ENCODE data around the gene CCDC57.

The CCDC57 gene

GRCh38 chr17:82248815-82249674 is 36.4 kb upstream of the CCDC57 start:
- no peak overlapping the region for H2AFZ ChIP-seq (ENCODE audit: low read length)
- no peak for TF ChIP-seq CTCF (IDR thresholded peaks at IDR 0.05; ENCODE audit: low read length)
- no peak for TF ChIP-seq EZH2 (optimal IDR thresholded peaks at IDR 0.05; ENCODE audit: low read depth, low read length)
- TF ChIP-seq EZH2phosphoT487 (IDR thresholded peaks at IDR 0.05; ENCODE audit: low read length), result no peak
- no peaks in the 10 kb centered on the region for H4K20me1 ChIP-seq (ENCODE audit: insufficient read depth, low read length)
- H3F3A ChIP-seq (ENCODE audit: insufficient read depth, low read length), result no peaks in the 10 kb centered on the region
- no peak overlapping the region for H3K4me2 ChIP-seq (ENCODE audit: low read depth, low read length)
- no peaks in the 10 kb centered on the region for H3K9me3 ChIP-seq (replicated peaks; ENCODE audit: insufficient read depth, low read length)
- H3K4me1 ChIP-seq (ENCODE audit: low read length), result no peaks in the 10 kb centered on the region
- H3K79me2 ChIP-seq (ENCODE audit: low read length), result peaks cover 74% of the 10 kb centered on the region
- H3K27ac ChIP-seq (ENCODE audit: low read length), result no peak overlapping the region
- no peak overlapping the region for H3K9ac ChIP-seq (ENCODE audit: low read length)
- no peaks in the 10 kb centered on the region for H3K9me2 ChIP-seq (replicated peaks; ENCODE audit: insufficient read depth, low read length)
- no peaks in the 10 kb centered on the region for H3K27me3 ChIP-seq (replicated peaks; ENCODE audit: insufficient read depth, low read length)
- no peak for DNase-seq
- H3K4me3 ChIP-seq (ENCODE audit: low read length), result no peak overlapping the region
- peaks cover 17% of the 10 kb centered on the region; the same call in 1 of the 2 replicates for H3K36me3 ChIP-seq (replicated peaks; ENCODE audit: insufficient read depth, low read length)

- Histone ChIP-seq H3K36me3 (replicated peaks; ENCODE audit: insufficient read depth, low read length) (peaks cover 13% of the 10 kb centered on the region; the same call in 1 of the 2 replicates), H4K20me1 (ENCODE audit: insufficient read depth, low read length) (no peaks in the 10 kb centered on the region), H3K9ac (ENCODE audit: low read length) (no peak overlapping the region), H3K4me2 (ENCODE audit: low read depth, low read length) (no peak overlapping the region), H3K9me2 (replicated peaks; ENCODE audit: insufficient read depth, low read length) (no peaks in the 10 kb centered on the region), H3K4me1 (ENCODE audit: low read length) (no peaks in the 10 kb centered on the region), H3K9me3 (replicated peaks; ENCODE audit: insufficient read depth, low read length) (no peaks in the 10 kb centered on the region), H3F3A (ENCODE audit: insufficient read depth, low read length) (no peaks in the 10 kb centered on the region), H3K4me3 (ENCODE audit: low read length) (no peak overlapping the region), H3K27me3 (replicated peaks; ENCODE audit: insufficient read depth, low read length) (no peaks in the 10 kb centered on the region), H3K79me2 (ENCODE audit: low read length) (peaks cover 77% of the 10 kb centered on the region), H3K27ac (ENCODE audit: low read length) (no peak overlapping the region), H2AFZ (ENCODE audit: low read length) (no peak overlapping the region)
- DNase-seq, result no peak
- no peak for TF ChIP-seq EZH2phosphoT487 (IDR thresholded peaks at IDR 0.05; ENCODE audit: low read length)
Observed at GRCh38 chr17:82247856-82248671, 35.4 kb upstream of the CCDC57 start.

- peaks cover 9% of the 10 kb centered on the region; the same call in 1 of the 2 replicates for H3K36me3 ChIP-seq (replicated peaks; ENCODE audit: insufficient read depth, low read length)
- no peak for TF ChIP-seq EZH2 (optimal IDR thresholded peaks at IDR 0.05; ENCODE audit: low read depth, low read length)
- no peak for TF ChIP-seq CTCF (IDR thresholded peaks at IDR 0.05; ENCODE audit: low read length)
- TF ChIP-seq EZH2phosphoT487 (IDR thresholded peaks at IDR 0.05; ENCODE audit: low read length), result no peak
- no peak overlapping the region for H3K4me3 ChIP-seq (ENCODE audit: low read length)
- H3K27ac ChIP-seq (ENCODE audit: low read length), result no peak overlapping the region
- H3K9me2 ChIP-seq (replicated peaks; ENCODE audit: insufficient read depth, low read length), result no peaks in the 10 kb centered on the region
- H3K27me3 ChIP-seq (replicated peaks; ENCODE audit: insufficient read depth, low read length), result no peaks in the 10 kb centered on the region
- no peak overlapping the region for H2AFZ ChIP-seq (ENCODE audit: low read length)
- H3K79me2 ChIP-seq (ENCODE audit: low read length), result peaks cover 75% of the 10 kb centered on the region
- no peaks in the 10 kb centered on the region for H4K20me1 ChIP-seq (ENCODE audit: insufficient read depth, low read length)
- no peak for DNase-seq
- H3K4me2 ChIP-seq (ENCODE audit: low read depth, low read length), result no peak overlapping the region
- H3K9me3 ChIP-seq (replicated peaks; ENCODE audit: insufficient read depth, low read length), result no peaks in the 10 kb centered on the region
- H3K9ac ChIP-seq (ENCODE audit: low read length), result no peak overlapping the region
- H3F3A ChIP-seq (ENCODE audit: insufficient read depth, low read length), result no peaks in the 10 kb centered on the region
- no peaks in the 10 kb centered on the region for H3K4me1 ChIP-seq (ENCODE audit: low read length)
Observed at GRCh38 chr17:82247182-82247823, 34.7 kb upstream of the CCDC57 start.

Measured in MM.1S (cell line).